Ovary (tissue), 3 donors: ENCODE results near the gene CLDN2.

Experiments used
- EP300 ChIP-seq: sonication (generic); formaldehyde crosslinking; IDR thresholded peaks from one replicate; pipeline ENCODE4 v1.6.1; 2017; ENCODE audit warnings: antibody characterized with exemption
- POLR2A ChIP-seq: fragments of 450-650 bp; IDR thresholded peaks from one replicate; pipeline ENCODE4 v1.6.1; 2017; ENCODE audit warnings: antibody characterized with exemption, mild to moderate bottlenecking, moderate library complexity
- TF ChIP-seq, protein P1 (sequence below), 3 donors: fragments of 450-650 bp in 2 of 3; fragments of 200-600 bp in 1 of 3; IDR thresholded peaks; one replicate each; pipeline versions ENCODE4 v1.5.1 to v1.8.0; 2016 to 2022; ENCODE audit warnings: antibody characterized with exemption in 3 of 3, mild to moderate bottlenecking in 1 of 3
- donor health status: DM: no; HTN: no; CAD: no.

DNA sequence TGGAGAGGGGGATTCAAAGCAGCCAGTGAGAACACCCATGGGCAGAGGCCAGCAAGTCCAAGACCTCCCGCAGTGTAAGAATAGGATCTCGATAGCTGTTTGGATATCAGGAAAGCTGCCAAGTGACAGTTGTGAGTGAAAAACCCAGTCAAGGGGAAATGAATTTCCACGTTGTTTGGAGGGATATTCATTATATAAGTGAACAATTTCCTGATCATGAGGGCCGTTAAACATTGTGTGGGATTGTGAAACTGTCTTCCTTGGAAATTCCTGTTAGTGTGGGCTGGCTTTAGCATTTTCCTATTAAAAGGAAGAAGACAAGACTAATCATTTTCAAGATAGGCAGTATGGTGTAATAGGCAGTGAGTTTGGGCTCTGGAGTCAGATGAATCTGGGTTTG, 15.0 kb downstream of the CLDN2 start:
- TF ChIP-seq, protein P1, sequence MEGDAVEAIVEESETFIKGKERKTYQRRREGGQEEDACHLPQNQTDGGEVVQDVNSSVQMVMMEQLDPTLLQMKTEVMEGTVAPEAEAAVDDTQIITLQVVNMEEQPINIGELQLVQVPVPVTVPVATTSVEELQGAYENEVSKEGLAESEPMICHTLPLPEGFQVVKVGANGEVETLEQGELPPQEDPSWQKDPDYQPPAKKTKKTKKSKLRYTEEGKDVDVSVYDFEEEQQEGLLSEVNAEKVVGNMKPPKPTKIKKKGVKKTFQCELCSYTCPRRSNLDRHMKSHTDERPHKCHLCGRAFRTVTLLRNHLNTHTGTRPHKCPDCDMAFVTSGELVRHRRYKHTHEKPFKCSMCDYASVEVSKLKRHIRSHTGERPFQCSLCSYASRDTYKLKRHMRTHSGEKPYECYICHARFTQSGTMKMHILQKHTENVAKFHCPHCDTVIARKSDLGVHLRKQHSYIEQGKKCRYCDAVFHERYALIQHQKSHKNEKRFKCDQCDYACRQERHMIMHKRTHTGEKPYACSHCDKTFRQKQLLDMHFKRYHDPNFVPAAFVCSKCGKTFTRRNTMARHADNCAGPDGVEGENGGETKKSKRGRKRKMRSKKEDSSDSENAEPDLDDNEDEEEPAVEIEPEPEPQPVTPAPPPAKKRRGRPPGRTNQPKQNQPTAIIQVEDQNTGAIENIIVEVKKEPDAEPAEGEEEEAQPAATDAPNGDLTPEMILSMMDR (IDR thresholded peaks at IDR 0.05) = no peak
- TF ChIP-seq POLR2A = no peak
- TF ChIP-seq EP300 = no peak
